Smooth muscle cell (in vitro differentiated cells): Measurements from ENCODE around the gene GRIN2C. TPM values are rescaled to one million over a fixed set of nuclear protein-coding genes. Genes with fewer than 3 reads are reported as not detected.
A peak's percentile ranks its signal among the peaks of the same experiment; 100 is the strongest.

Source experiments
- DNase-seq: peaks from one replicate; lab custom pipeline; 2025; ENCODE audit not compliant: unreplicated experiment; lab: John Stamatoyannopoulos, UW
- H2AFZ ChIP-seq: fragments of 200-600 bp; sonication (generic); 2 replicates; pipeline ENCODE4 v1.6.0; 2016; ENCODE audit warnings: antibody characterized with exemption, low read depth, mild to moderate bottlenecking
- H3F3A ChIP-seq: fragments of 200-600 bp; sonication (generic); 2 replicates; pipeline ENCODE4 v1.6.0; 2017; ENCODE audit warnings: antibody characterized with exemption, low read depth
- H3K27ac ChIP-seq: fragments of 200-600 bp; sonication (generic); 2 replicates; pipeline ENCODE4 v1.5.1; 2016; ENCODE audit warnings: low read depth, mild to moderate bottlenecking
- H3K27me3 ChIP-seq: fragments of 200-600 bp; sonication (generic); 2 replicates; pipeline ENCODE4 v1.6.1; 2016; ENCODE audit warnings: low read depth, mild to moderate bottlenecking
- H3K36me3 ChIP-seq: fragments of 200-600 bp; sonication (generic); 2 replicates; pipeline ENCODE4 v1.5.1; 2016; ENCODE audit warnings: low read depth
- H3K4me1 ChIP-seq: fragments of 200-600 bp; sonication (generic); 2 replicates; pipeline ENCODE4 v1.5.1; 2016; ENCODE audit warnings: low read depth
- H3K4me2 ChIP-seq: fragments of 200-600 bp; sonication (generic); 2 replicates; pipeline ENCODE4 v1.6.0; 2016; ENCODE audit warnings: mild to moderate bottlenecking
- H3K4me3 ChIP-seq: fragments of 200-600 bp; sonication (generic); 2 replicates; pipeline ENCODE4 v1.5.1; 2016; ENCODE audit warnings: mild to moderate bottlenecking
- H3K79me2 ChIP-seq: fragments of 200-600 bp; sonication (generic); 2 replicates; pipeline ENCODE4 v1.6.0; 2016; ENCODE audit warnings: low read depth, mild to moderate bottlenecking
- H3K9ac ChIP-seq: fragments of 200-600 bp; sonication (generic); 2 replicates; pipeline ENCODE4 v1.6.0; 2016; ENCODE audit warnings: low read depth
- H3K9me3 ChIP-seq: fragments of 200-600 bp; sonication (generic); replicated peaks from 2 replicates; pipeline ENCODE4 v1.5.1; 2016; ENCODE audit warnings: low read depth
- H4K20me1 ChIP-seq: fragments of 200-600 bp; sonication (generic); 2 replicates; pipeline ENCODE4 v1.6.0; 2016; ENCODE audit warnings: low read depth
- CTCF ChIP-seq: fragments of 200-600 bp; sonication (generic); IDR thresholded peaks from 2 replicates; pipeline ENCODE4 v1.5.1; 2017; ENCODE audit warnings: borderline replicate concordance, mild to moderate bottlenecking, antibody characterized with exemption; ENCODE audit not compliant: insufficient read depth, poor library complexity, severe bottlenecking
- WGBS: methylation state at CpG from one replicate; pipeline ENCODE4 v1.1.7; 2016; ENCODE audit warnings: low lambda C conversion rate; 5-methylcytosine and 5-hydroxymethylcytosine counted together
- polyA plus RNA-seq: library from polyadenylated mRNA; unstranded; fragments of >200 nt; fragmentation: Nextera tagmentation; extraction: Ambion mirVana; gene quantifications from 2 replicates; pipeline ENCODE4 v1.2.1, GENCODE V29; 2016
- total RNA-seq: library from RNA; depleted of rRNA; stranded (reverse); fragments of >200 nt; gene quantifications from 2 replicates; pipeline ENCODE4 v1.2.3, GENCODE V29; 2014

GRIN2C gene
- total and polyA plus RNA-seq, 2 experiments from 2014 or later: 0.13 to 0.32 TPM

GRCh38 chr17:74842599-74843351 is 16.9 kb downstream of the GRIN2C start:
- Histone ChIP-seq H3K4me2 (peak overlapping the region; percentile 83), H3K27ac (no peak overlapping the region), H3K4me1 (no peaks in the 10 kb centered on the region), H3K36me3 (no peaks in the 10 kb centered on the region), H3K79me2 (no peaks in the 10 kb centered on the region), H3K9me3 (no peaks in the 10 kb centered on the region), H2AFZ (no peak overlapping the region), H3K9ac (no peak overlapping the region), H4K20me1 (no peaks in the 10 kb centered on the region), H3K27me3 (peaks cover 26% of the 10 kb centered on the region), H3K4me3 (peak overlapping the region; percentile 48), H3F3A (no peaks in the 10 kb centered on the region)
- peak; percentile 44 for TF ChIP-seq CTCF
- WGBS: 8% methylated on average over 53 of the region's 88 CpGs
- DNase-seq: peak; percentile 43

- H3K4me3 ChIP-seq: peak overlapping the region; percentile 48
- H3K36me3 ChIP-seq: no peaks in the 10 kb centered on the region
- H3K9ac ChIP-seq: no peak overlapping the region
- H4K20me1 ChIP-seq: no peaks in the 10 kb centered on the region
- H3F3A ChIP-seq: no peaks in the 10 kb centered on the region
- H2AFZ ChIP-seq: no peak overlapping the region
- H3K27me3 ChIP-seq: peaks cover 26% of the 10 kb centered on the region
- no peak overlapping the region for H3K27ac ChIP-seq
- H3K4me2 ChIP-seq: peak overlapping the region; percentile 83
- no peak for TF ChIP-seq CTCF
- 62% methylated on average over 8 of the region's 8 CpGs for WGBS
- no peaks in the 10 kb centered on the region for H3K79me2 ChIP-seq
- no peaks in the 10 kb centered on the region for H3K9me3 ChIP-seq
- DNase-seq: no peak
- no peaks in the 10 kb centered on the region for H3K4me1 ChIP-seq
Measured at GRCh38 chr17:74842146-74842598, 17.5 kb downstream of the GRIN2C start.

- Histone ChIP-seq H3K9ac (no peak overlapping the region), H3K79me2 (no peaks in the 10 kb centered on the region)
- no peak for TF ChIP-seq CTCF
Measured at GRCh38 chr17:74840989-74841666, 18.6 kb downstream of the GRIN2C start.

More at GRCh38 chr17:74840989-74841666, 18.6 kb downstream of the GRIN2C start:
- peaks cover 26% of the 10 kb centered on the region for H3K27me3 ChIP-seq
- no peak overlapping the region for H2AFZ ChIP-seq
- H3K4me3 ChIP-seq: no peak overlapping the region
- no peaks in the 10 kb centered on the region for H3K36me3 ChIP-seq
- H3K9me3 ChIP-seq: no peaks in the 10 kb centered on the region
- H3F3A ChIP-seq: no peaks in the 10 kb centered on the region
- WGBS: 58% methylated on average over 13 of the region's 13 CpGs
- H3K4me1 ChIP-seq: no peaks in the 10 kb centered on the region
- H3K4me2 ChIP-seq: no peak overlapping the region
- no peak overlapping the region for H3K27ac ChIP-seq
- H4K20me1 ChIP-seq: no peaks in the 10 kb centered on the region
- DNase-seq: no peak
